GM18519 (cell line): ENCODE measurements around the gene FBXW9.
"Not testable (repeated sequence)": the region's sequence is repeated elsewhere in the genome, so short reads cannot be mapped to it uniquely, and the experiment has no call there.

Experiments used
- ATAC-seq: cut with Tn5 transposase; IDR thresholded peaks from one replicate; pipeline ENCODE4 v1.9.1; 2021; ENCODE audit warnings: mild to moderate bottlenecking, moderate library complexity; ENCODE audit not compliant: unreplicated experiment, low FRiP score

The FBXW9 gene

GRCh38 chr19:12685831-12686230 lies 10.6 kb downstream of the FBXW9 start:
- no peak for ATAC-seq

GRCh38 chr19:12681074-12681987 lies 15.1 kb downstream of the FBXW9 start, which contains the start of gene DHPS:
TSS of gene DHPS (minus strand) at chr19:12681880. CDS start at chr19:12681766, 114 bp downstream.
- peak; percentile 40 for ATAC-seq

- ATAC-seq = no peak
Observed at GRCh38 chr19:12680034-12680433, 16.4 kb downstream of the FBXW9 start.

GRCh38 chr19:12678039-12678438 lies 18.4 kb downstream of the FBXW9 start:
- ATAC-seq = not testable (repeated sequence)

GRCh38 chr19:12676928-12677327 lies 19.5 kb downstream of the FBXW9 start:
- ATAC-seq = no peak

- no peak for ATAC-seq
Observed at GRCh38 chr19:12676384-12676792, 20.0 kb downstream of the FBXW9 start.

- ATAC-seq = no peak
Observed at GRCh38 chr19:12675940-12676339, 20.5 kb downstream of the FBXW9 start.

GRCh38 chr19:12675399-12675798 lies 21.0 kb downstream of the FBXW9 start:
- no peak for ATAC-seq

GRCh38 chr19:12672744-12673143 lies 23.7 kb downstream of the FBXW9 start:
- no peak for ATAC-seq

GRCh38 chr19:12670159-12670928 lies 26.1 kb downstream of the FBXW9 start:
- no peak for ATAC-seq

GRCh38 chr19:12669270-12670158 lies 26.9 kb downstream of the FBXW9 start:
- ATAC-seq = no peak

- no peak for ATAC-seq
Observed at GRCh38 chr19:12668932-12669269, 27.5 kb downstream of the FBXW9 start.

GRCh38 chr19:12668346-12668745 lies 28.1 kb downstream of the FBXW9 start:
- no peak for ATAC-seq

- no peak for ATAC-seq
Observed at GRCh38 chr19:12667731-12668302, 28.6 kb downstream of the FBXW9 start.

- ATAC-seq = no peak
Observed at GRCh38 chr19:12666265-12667048, 30.0 kb downstream of the FBXW9 start, which contains the start of the genes MAN2B1 and WDR83. TSS of gene MAN2B1 (minus strand) at chr19:12666742. CDS start at chr19:12666701, 41 bp downstream. TSS of gene WDR83 (plus strand) at chr19:12666807. CDS start at chr19:12669791, 2,984 bp downstream.

GRCh38 chr19:12665671-12666264 lies 30.7 kb downstream of the FBXW9 start:
- no peak for ATAC-seq

GRCh38 chr19:12665281-12665573 lies 31.2 kb downstream of the FBXW9 start:
- ATAC-seq = no peak

GRCh38 chr19:12664406-12665280 lies 31.8 kb downstream of the FBXW9 start:
- ATAC-seq = no peak
